IPS-11a (cell line): ENCODE results near the gene PPP4R3B.
"Not testable (repeated sequence)": the region's sequence is repeated elsewhere in the genome, so short reads cannot be mapped to it uniquely, and the experiment has no call there.

ENCODE experiments used
- H3K4me3 ChIP-seq: one replicate; pipeline ENCODE4 v1.5.1; 2013; ENCODE audit warnings: low read depth, low read length, control low read depth

Gene PPP4R3B

DNA sequence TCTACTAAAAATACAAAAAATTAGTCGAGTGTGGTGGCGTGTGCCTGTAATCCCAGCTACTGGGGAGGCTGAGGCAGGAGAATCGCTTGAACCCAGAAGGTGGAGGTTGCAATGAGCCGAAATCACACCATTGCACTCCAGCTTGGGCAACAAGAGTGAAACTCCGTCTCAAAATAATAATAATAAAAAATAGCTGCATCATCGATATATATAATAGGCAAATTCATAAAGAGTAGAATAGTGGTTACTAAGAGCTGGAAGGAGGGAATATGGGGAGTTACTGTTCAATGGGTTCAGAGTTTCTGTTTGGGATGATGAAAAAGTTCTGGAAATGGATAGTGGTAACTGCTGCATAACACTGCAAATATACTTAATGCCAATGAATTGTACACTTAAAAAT is 20.6 kb downstream of the PPP4R3B start:
- H3K4me3 ChIP-seq = not testable (repeated sequence)

DNA sequence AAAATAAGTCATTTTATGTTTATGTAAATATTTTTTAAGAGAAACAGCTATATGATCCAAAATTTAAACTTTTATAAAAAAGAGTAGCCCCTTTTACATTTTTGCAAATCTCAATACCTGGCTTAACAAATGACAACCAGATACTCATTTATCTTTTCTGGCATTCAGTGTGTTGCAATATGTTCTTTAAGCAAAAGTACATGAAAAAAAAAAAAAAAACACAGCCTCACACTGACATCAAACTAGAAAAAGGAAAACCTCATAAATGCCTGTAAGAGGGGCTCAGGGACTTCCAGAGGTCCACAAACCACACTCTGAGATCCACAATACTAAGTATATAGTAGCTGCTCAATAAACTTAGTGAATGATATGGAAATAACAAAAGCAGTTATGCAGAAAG is 21.9 kb downstream of the PPP4R3B start:
- H3K4me3 ChIP-seq = no peak overlapping the region

DNA sequence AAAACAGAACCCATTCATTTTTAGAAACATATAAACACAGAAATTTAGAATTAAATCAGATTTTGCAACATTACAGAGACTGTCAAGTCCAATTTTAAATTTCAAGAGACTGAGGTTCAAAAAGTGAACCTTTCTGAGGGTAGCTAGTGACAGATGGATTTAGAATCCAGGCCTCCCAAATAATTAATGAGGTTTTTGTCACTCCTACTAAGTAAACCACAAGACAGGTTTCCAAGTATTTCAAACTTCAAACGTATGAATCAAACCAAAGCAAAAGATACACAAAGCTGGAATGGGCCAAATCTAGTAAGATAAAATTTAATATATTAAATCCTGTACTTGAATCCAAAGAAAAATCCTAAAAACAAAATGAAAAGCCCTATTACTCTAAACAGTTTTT is 25.3 kb downstream of the PPP4R3B start:
- H3K4me3 ChIP-seq = no peak overlapping the region

DNA sequence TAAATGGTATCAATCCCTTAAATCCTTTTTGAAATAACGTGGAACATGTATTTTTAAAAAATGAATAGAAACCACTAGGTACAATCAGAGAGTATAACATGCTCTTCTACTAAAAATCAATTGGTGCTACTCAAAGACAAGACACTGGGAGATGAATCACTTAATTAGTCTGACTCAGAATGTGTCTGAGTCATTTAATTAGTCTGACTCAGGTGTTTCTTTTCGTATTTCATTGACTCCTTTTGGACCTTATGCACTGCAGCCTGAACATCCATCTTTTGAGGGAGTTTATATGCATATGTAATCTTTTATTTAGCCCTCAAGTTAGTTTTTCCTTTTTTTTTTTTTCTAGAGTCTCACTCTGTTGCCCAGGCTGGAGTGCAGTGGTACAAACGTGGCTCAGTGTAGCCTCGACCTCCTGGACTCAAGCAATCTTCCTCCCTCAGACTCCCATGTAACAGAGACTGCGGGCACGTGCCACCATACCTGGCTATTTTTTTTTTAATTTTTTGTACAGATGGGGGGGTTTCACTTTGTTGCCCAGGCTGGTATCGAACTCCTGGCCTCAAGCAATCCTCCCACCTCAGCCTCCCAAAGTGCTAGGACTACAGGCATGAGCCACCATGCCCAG is 26.5 kb downstream of the PPP4R3B start:
- H3K4me3 ChIP-seq = no peak overlapping the region

DNA sequence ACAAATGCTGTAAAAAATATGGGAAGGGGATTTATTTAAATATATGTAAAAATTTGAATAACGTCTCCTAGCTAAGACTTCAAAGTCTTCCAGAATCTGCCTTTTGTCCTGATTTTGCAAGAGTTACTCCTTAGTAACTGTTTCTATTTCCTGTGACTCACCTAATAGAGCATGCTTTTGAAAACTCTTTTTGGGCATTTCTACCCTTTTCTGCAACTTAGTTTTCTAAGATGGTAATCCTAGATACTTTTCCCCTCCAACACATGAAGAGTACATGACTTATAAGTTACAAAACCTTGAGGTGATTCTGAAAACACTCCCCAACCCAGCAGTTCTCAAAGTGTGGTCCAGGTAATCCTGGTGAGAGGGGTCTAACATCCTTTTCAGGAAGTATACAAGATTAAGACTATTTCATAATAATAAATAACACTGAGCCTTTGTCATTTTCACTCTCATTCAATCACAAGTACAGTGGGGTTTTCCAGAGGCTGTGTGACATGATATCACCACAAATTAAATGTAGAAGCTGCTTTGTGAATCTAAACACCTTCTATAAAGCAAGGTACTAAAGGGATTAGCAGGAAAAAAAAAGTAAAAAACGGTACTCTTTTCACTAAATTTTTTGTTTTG is 31.9 kb downstream of the PPP4R3B start:
- no peak overlapping the region for H3K4me3 ChIP-seq

DNA sequence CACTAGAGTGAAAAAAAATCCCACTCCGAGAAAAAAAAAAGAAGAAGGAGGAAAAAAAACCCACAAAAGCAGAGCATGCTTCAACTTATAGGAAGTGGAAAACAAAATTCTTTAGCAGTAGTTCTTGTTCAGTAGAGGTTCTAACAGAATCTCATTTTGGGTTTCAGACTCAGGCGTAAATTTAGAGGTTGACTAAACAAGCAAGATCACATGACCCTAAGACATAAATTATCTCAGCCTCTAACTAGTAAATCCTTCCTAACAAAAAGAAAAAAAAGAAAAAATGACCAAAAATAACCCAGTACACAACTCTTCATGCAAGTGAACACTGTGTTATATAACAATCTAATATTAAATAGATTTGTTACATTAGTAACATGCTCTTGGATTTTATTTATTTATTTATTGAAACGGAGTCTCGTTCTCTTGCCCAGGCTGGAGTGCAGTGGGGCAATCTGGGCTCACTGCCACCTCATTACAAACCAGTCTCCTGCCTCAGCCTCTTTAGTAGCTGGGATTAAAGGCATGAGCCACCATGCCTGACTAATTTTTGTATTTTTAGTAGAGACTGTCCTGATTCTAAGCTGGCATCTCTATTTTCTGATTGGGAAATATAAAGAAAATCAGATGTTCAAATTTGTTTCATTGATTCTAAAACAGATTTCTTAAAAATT is 35.4 kb downstream of the PPP4R3B start:
- H3K4me3 ChIP-seq = no peak overlapping the region

DNA sequence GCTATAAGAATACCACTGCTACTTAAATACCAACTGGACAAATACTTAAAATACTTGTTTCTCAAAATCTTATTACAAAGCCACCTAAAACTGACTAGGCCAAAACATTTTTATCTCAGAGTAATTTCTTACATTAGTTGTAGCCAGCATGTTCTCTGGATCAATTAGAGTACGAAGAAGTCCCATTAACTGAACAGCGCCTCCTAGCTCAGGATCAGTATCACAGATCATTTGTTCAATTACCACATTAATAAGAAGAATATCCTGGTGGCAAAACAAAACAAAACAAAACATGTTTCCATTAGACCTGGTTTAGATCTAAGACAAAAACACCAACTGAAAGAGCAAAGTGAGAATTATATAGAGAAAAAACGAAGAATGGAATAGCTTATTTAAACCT is 36.0 kb downstream of the PPP4R3B start:
- H3K4me3 ChIP-seq = no peak overlapping the region

DNA sequence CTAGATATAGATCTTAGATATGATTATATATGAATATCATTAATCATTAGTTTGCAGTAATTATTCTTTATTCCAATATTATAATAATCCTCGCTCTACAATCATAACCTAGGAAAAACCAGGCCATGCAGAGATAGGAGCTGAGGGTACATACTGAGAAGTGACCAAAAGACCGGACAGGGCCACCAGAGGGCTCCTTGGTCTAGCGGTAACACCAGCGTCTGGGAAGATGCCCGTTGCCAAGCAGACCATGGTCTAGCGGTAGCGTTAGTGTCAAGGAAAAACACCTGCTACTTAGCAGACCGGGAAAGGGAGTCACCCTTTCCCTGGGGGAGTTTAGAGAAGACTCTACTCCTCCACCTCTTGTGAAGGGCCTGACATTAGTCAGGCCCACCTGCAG is 48.4 kb downstream of the PPP4R3B start:
- H3K4me3 ChIP-seq = not testable (repeated sequence)

DNA sequence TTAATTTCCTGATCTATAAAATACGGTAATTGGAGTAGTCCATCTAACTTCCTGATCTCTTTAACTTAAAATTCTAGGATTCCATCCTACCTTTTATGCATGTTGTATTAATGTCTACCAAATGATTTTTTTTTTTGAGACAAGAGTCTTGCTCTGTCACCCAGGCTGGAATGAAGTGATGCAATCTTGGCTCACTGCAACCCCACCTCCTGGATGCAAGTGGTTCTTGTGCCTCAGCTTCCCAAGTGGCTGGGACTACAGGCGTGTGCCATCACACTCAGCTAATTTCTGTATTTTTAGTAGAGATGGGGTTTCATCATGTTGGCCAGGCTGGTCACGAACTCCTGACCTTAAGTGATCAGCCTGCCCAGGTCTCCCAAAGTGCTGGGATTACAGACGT is 50.1 kb downstream of the PPP4R3B start:
- no peak overlapping the region for H3K4me3 ChIP-seq

DNA sequence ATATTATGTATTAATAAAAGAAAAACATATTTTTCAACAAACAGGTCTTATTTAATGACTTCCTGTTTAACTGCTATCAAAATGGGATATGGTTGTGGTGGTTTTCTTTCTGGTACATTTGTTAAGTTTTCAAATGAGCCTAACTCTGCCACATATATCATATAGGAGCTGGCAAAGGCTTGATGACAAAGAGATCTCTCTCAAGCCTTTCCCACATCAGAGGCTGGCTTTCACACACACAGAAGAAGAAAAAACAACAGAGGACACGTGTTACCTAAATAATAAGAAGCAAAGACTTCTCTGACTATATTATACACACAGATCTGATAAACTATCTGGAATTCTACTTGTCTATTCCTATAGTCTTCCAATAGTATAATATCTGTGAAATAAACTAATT is 51.8 kb downstream of the PPP4R3B start:
- H3K4me3 ChIP-seq = no peak overlapping the region

DNA sequence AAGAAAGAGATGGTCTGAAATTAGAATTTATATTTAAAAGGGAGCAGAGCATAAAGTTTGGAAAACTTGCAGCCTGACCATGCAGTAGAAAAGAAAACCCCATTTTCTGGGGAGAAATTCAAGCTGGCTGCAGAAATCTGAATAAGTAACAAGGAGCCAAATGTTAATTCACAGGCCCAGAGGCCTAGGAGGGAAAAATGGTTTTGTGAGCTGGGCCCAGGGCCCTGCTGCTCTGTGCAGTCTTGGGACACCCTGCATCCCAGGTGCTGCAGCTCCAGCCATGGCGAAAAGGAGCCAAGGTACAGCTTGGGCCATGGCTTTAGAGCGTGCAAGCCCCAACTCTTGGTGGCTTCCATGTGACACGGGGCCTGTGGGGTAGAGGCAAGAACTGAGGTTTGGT is 56.6 kb downstream of the PPP4R3B start:
- no peak overlapping the region for H3K4me3 ChIP-seq

DNA sequence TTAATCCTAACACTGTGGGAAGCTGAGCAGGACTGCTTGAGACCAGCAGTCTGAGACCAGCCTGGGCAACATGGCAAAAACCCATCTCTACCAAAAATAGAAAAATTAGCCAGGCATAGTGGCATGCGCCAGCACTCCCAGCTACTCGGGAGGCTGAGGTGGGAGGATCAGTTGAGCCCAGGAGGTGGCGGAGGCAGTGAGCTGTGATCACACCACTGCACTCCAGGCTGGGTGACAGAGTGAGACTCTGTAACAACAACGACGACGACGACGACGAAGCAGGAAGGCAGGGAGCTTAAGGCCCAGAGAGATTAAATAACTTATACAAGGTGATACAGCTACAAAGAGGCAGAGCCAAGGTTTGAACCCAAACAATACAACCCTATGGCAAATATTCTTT is 60.6 kb downstream of the PPP4R3B start:
- H3K4me3 ChIP-seq = no peak overlapping the region

DNA sequence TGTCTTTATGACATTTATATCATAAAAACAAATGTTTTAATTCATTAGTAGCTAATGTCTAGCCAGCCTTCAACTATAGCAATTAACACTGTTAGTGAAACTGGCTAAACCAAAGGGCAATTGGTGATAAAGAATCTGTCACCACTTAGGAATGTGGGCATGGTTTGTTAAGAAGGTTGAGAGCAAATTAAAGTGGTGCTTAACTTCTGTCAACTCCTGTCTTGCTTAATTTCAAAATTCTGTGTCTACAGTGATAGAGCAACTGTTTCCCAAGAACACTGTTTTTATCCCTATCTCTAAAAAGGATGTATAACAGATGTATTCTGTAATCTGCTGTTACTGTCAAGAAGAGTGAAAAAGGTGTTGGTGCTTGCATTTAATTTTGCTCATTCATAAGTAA is 61.4 kb downstream of the PPP4R3B start:
- H3K4me3 ChIP-seq = no peak overlapping the region

DNA sequence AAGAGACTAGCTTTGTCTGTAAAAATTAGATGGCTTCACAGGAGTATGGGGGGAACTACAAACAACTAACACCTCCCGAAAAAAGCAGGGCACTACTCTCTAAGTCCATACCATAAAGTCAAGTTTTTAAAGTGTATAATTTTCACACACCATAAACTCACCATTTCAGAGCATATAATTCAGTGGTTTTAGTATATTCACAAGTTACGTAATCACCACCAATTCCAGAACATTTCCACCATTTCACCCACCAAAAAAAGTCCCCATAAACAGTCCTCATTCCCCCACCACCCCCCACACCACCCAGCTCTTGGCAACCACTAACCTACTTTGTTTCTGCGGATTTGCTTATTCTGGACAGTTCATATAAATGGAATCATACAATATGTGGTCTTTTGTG is 64.1 kb downstream of the PPP4R3B start:
- H3K4me3 ChIP-seq = no peak overlapping the region

DNA sequence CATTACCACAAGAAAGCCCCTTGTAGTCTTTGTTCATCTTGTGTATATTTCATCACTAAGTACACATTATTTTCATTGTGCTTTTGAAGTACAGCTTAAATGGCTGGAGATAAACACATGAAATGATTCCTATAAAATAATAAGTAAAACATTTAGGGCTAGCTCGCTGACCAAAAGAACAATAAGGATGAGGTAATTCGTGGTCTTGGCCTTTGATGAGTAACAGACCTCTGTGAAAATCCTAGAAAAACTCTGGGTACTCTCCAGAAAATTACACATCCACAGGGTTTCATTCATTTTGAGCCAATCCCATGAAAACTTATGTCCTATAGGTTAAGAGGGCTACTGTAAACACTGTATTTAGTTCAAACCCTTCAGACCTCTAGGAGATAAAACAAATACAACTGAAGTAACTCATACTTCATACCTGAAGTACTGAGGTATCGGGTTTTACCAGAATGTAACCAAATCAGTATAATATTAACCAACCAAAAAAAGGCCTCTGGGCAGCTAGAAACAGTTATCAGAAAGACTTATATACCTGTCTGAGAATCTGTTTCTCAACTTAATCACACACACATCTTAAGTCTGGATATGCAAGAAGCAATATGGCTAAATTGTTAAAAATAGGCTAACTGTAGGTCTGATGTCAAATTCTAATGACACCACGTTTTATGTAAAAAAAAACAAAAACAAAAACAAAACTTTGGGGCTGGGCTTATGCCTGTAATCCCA is 66.9 kb downstream of the PPP4R3B start:
- no peak overlapping the region for H3K4me3 ChIP-seq

DNA sequence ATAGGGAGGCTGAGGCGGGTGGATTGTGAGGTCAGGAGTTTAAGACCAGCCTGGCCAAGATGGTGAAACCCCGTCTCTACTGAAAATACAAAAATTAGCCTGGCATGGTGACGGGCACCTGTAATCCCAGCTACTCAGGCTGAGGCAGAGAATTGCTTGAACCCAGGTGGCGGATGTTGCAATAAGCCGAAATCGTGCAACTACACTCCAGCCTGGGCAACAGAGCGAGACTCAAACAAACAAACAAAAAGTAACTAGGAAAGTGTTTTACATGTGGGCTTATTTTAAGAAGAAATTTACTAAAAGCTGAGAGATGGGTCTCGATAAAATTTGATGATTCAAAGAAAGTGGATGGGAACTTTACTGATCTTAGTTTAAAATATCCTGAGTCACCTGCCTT is 69.7 kb downstream of the PPP4R3B start:
- not testable (repeated sequence) for H3K4me3 ChIP-seq

DNA sequence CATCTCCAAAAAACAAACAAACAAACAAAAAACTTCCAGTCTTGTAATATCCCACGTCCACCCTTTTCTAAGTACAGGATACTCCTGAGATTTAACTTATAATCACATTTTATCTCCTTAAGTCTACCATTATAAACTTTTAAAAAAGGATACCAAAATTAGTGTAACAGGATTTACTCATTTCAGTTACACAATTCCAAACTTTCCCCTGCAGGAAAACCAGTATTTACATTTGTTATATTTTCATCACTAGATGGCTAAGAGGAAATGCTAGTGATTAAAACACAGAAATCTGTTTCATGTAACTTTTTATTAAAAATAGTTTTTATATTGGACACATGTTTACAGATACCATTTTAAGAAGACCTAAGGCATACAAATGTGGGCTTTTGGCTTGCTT is 70.4 kb downstream of the PPP4R3B start:
- no peak overlapping the region for H3K4me3 ChIP-seq

DNA sequence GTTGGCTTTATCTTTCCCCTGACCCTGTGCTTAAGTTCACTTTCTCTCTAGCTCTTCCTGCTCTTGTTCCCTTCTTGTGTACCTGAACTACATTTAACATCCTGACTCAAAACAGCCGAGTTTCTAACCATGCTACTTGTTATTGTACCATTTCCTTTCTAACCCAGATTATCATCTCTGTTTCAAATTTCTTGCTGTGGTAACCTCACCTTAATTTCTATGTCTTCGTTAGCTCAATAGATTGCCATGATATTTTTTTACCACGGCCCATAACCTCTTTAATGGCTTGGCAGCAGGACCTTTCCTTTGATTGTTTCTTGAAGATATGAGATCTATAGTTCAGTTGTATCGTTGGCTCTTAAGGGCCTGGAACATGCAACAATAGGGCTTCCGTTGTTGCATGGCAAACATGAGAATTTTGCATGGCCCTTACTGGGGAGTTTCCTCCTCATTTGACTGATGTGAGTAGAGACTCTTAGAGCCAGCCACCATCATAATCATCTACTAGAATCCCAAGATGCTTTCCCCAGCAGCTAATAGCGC is 86.8 kb downstream of the PPP4R3B start:
- no peak overlapping the region for H3K4me3 ChIP-seq

DNA sequence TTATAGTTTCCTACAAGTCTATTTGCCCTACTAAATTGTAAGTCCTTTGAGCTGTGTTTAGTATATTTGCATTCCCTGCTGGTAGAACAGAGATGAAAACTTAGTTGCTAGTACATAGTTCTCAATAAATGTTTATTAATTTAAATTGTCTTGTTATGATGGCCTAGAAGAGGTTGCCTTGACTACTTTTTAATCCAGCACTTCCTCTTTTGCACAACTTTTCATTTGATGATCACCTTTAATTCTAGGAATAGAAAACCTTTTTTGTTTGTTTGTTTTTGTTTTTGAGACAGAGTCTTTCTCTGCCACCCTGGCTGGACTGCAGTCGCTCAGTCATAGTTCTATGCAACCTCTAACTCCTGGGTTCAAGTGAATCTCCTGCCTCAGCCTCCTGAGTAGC is 91.2 kb downstream of the PPP4R3B start:
- H3K4me3 ChIP-seq = no peak overlapping the region

DNA sequence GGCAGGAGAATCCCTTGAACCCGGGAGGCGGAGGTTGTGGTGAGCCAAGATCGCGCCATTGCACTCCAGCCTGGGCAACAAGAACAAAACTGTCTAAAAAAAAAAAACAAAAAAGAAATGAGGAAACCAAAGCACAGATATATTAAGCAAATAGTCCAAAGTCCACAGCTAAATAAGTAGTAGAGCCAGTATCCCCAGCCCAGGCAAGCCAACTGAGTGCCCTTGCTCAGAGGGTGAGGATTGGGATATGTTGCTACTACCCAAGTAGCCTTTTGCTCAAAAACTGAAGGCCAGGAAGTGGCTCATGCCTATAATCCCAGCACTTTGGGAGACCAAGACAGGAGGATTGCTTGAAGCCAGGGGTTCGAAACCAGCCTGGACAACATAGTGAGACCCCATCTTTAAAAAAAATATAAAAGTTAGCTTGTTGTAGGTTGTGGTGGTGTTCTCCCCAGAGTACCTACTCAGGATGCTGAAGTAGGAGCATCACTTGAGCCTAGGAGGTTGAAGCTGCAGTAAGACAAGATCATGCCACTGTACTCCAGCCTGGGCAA is 92.5 kb downstream of the PPP4R3B start:
- H3K4me3 ChIP-seq = no peak overlapping the region
